GM19099 (cell line): ENCODE measurements around the gene COG5.

Source experiments
- POLR2A ChIP-seq: IDR thresholded peaks from 3 replicates; pipeline ENCODE4 v1.6.1; 2011; ENCODE audit warnings: low read depth; ENCODE audit not compliant: insufficient read length; ENCODE audit errors: extremely low read depth

COG5 gene

GRCh38 chr7:107563775-107564552, at the start of gene COG5, which contains the start of gene DUS4L:
Gene COG5 (minus strand): TSS chr7:107563920. CDS start chr7:107563896, 24 bp downstream.
Gene DUS4L (plus strand): TSS chr7:107563971. CDS start chr7:107567071, 3,100 bp downstream.
- peak; percentile 86 for TF ChIP-seq POLR2A

- no peak for TF ChIP-seq POLR2A
These were observed 49.7 kb upstream of the COG5 start for GRCh38 chr7:107613439-107613838.

GRCh38 chr7:107610323-107610722, 46.6 kb upstream of the COG5 start:
- no peak for TF ChIP-seq POLR2A

- TF ChIP-seq POLR2A: no peak
These were observed 46.1 kb upstream of the COG5 start for GRCh38 chr7:107609811-107610261.

GRCh38 chr7:107606303-107606702, 42.6 kb upstream of the COG5 start:
- no peak for TF ChIP-seq POLR2A

GRCh38 chr7:107605218-107605815, 41.6 kb upstream of the COG5 start:
- no peak for TF ChIP-seq POLR2A

GRCh38 chr7:107600816-107601215, 37.1 kb upstream of the COG5 start:
- TF ChIP-seq POLR2A: no peak

GRCh38 chr7:107599262-107599661, 35.5 kb upstream of the COG5 start:
- TF ChIP-seq POLR2A: no peak

- TF ChIP-seq POLR2A: no peak
These were observed 34.2 kb upstream of the COG5 start for GRCh38 chr7:107597953-107598352.

- TF ChIP-seq POLR2A: no peak
These were observed 33.8 kb upstream of the COG5 start for GRCh38 chr7:107597582-107597916.

- TF ChIP-seq POLR2A: no peak
These were observed 33.3 kb upstream of the COG5 start for GRCh38 chr7:107596881-107597581.

GRCh38 chr7:107594961-107595737, 31.4 kb upstream of the COG5 start:
- no peak for TF ChIP-seq POLR2A

- TF ChIP-seq POLR2A: no peak
These were observed 29.3 kb upstream of the COG5 start for GRCh38 chr7:107593025-107593410.

- no peak for TF ChIP-seq POLR2A
These were observed 28.8 kb upstream of the COG5 start for GRCh38 chr7:107592361-107593024.
